GM11168 (cell line): ENCODE measurements around the gene NOTCH1.

ENCODE experiments used
- in situ Hi-C: fragments of 300-500 bp; cut with MboI; formaldehyde crosslinking; loops from one replicate; pipeline ENCODE4 v1.12.0; 2022; ENCODE audit warnings: low sequenced_read_pairs; ENCODE audit not compliant: unreplicated experiment

Gene NOTCH1

GRCh38 chr9:136474021-136474640 lies 71.7 kb downstream of the NOTCH1 start:
- in situ Hi-C loops: no loop called here

- in situ Hi-C loops: no loop called here
These were observed 72.5 kb downstream of the NOTCH1 start for GRCh38 chr9:136473354-136473721.

GRCh38 chr9:136472640-136473353 lies 73.1 kb downstream of the NOTCH1 start:
- in situ Hi-C loops: no loop called here

- in situ Hi-C loops: no loop called here
These were observed 73.9 kb downstream of the NOTCH1 start for GRCh38 chr9:136471802-136472487.

GRCh38 chr9:136470792-136471469 lies 74.9 kb downstream of the NOTCH1 start:
- in situ Hi-C loops: no loop called here

GRCh38 chr9:136470356-136470755 lies 75.5 kb downstream of the NOTCH1 start:
- in situ Hi-C loops: no loop called here

- in situ Hi-C loops: no loop called here
These were observed 78.1 kb downstream of the NOTCH1 start for GRCh38 chr9:136467766-136468165.

- in situ Hi-C loops: no loop called here
These were observed 79.7 kb downstream of the NOTCH1 start for GRCh38 chr9:136466155-136466541.

- in situ Hi-C loops: no loop called here
These were observed 80.2 kb downstream of the NOTCH1 start for GRCh38 chr9:136465500-136466154.

GRCh38 chr9:136464241-136464640 lies 81.6 kb downstream of the NOTCH1 start:
- in situ Hi-C loops: no loop called here

GRCh38 chr9:136463578-136463977 lies 82.3 kb downstream of the NOTCH1 start:
- in situ Hi-C loops: no loop called here

- in situ Hi-C loops: no loop called here
These were observed 83.2 kb downstream of the NOTCH1 start for GRCh38 chr9:136462664-136463063.

GRCh38 chr9:136460772-136461325 lies 85.0 kb downstream of the NOTCH1 start:
- in situ Hi-C loops: no loop called here

- in situ Hi-C loops: no loop called here
These were observed 86.4 kb downstream of the NOTCH1 start for GRCh38 chr9:136459425-136459824.

GRCh38 chr9:136457326-136457725 lies 88.5 kb downstream of the NOTCH1 start:
- in situ Hi-C loops: no loop called here

- in situ Hi-C loops: no loop called here
These were observed 89.6 kb downstream of the NOTCH1 start for GRCh38 chr9:136456258-136456657.

- in situ Hi-C loops: no loop called here
These were observed 90.5 kb downstream of the NOTCH1 start for GRCh38 chr9:136455043-136456002.

- in situ Hi-C loops: no loop called here
These were observed 91.6 kb downstream of the NOTCH1 start for GRCh38 chr9:136454026-136454796.
